ENCODE results near the gene ACACB. TPM values are rescaled to one million over a fixed set of nuclear protein-coding genes. Genes with fewer than 3 reads are reported as not detected.

The ACACB gene
- polyA plus RNA-seq, 1 donor from 2014 or later = 0.22 TPM

- no peaks in the 10 kb centered on the region for H4K20me1 ChIP-seq (ENCODE audit: insufficient read depth)
- no peak overlapping the region for H2AFZ ChIP-seq (ENCODE audit: low read depth, low read length)
- no peaks in the 10 kb centered on the region for H3K27me3 ChIP-seq (ENCODE audit: insufficient read depth, low read depth, low read length)
- H3K79me2 ChIP-seq (replicated peaks; ENCODE audit: insufficient read depth, low read length) = no peaks in the 10 kb centered on the region
- H3K9ac ChIP-seq (ENCODE audit: low read length) = no peak overlapping the region
- TF ChIP-seq, protein P1, sequence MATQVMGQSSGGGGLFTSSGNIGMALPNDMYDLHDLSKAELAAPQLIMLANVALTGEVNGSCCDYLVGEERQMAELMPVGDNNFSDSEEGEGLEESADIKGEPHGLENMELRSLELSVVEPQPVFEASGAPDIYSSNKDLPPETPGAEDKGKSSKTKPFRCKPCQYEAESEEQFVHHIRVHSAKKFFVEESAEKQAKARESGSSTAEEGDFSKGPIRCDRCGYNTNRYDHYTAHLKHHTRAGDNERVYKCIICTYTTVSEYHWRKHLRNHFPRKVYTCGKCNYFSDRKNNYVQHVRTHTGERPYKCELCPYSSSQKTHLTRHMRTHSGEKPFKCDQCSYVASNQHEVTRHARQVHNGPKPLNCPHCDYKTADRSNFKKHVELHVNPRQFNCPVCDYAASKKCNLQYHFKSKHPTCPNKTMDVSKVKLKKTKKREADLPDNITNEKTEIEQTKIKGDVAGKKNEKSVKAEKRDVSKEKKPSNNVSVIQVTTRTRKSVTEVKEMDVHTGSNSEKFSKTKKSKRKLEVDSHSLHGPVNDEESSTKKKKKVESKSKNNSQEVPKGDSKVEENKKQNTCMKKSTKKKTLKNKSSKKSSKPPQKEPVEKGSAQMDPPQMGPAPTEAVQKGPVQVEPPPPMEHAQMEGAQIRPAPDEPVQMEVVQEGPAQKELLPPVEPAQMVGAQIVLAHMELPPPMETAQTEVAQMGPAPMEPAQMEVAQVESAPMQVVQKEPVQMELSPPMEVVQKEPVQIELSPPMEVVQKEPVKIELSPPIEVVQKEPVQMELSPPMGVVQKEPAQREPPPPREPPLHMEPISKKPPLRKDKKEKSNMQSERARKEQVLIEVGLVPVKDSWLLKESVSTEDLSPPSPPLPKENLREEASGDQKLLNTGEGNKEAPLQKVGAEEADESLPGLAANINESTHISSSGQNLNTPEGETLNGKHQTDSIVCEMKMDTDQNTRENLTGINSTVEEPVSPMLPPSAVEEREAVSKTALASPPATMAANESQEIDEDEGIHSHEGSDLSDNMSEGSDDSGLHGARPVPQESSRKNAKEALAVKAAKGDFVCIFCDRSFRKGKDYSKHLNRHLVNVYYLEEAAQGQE (IDR thresholded peaks at IDR 0.05; ENCODE audit: borderline replicate concordance) = no peak
- TF ChIP-seq EZH2 (IDR thresholded peaks at IDR 0.05; ENCODE audit: borderline replicate concordance, insufficient read depth, low read length, poor library complexity, severe bottlenecking) (no peak), EP300 (conservative IDR thresholded peaks at IDR 0.05; ENCODE audit: poor library complexity, severe bottlenecking) (no peak), SMC3 (conservative IDR thresholded peaks at IDR 0.05; ENCODE audit: poor library complexity) (no peak), TAF1 (IDR thresholded peaks at IDR 0.05; ENCODE audit: low read depth) (no peak), POLR2AphosphoS5 (IDR thresholded peaks at IDR 0.05) (no peak), RAD21 (conservative IDR thresholded peaks at IDR 0.05) (no peak), MXI1 (conservative IDR thresholded peaks at IDR 0.05; ENCODE audit: poor library complexity, severe bottlenecking) (no peak)
- TF ChIP-seq, protein P2, sequence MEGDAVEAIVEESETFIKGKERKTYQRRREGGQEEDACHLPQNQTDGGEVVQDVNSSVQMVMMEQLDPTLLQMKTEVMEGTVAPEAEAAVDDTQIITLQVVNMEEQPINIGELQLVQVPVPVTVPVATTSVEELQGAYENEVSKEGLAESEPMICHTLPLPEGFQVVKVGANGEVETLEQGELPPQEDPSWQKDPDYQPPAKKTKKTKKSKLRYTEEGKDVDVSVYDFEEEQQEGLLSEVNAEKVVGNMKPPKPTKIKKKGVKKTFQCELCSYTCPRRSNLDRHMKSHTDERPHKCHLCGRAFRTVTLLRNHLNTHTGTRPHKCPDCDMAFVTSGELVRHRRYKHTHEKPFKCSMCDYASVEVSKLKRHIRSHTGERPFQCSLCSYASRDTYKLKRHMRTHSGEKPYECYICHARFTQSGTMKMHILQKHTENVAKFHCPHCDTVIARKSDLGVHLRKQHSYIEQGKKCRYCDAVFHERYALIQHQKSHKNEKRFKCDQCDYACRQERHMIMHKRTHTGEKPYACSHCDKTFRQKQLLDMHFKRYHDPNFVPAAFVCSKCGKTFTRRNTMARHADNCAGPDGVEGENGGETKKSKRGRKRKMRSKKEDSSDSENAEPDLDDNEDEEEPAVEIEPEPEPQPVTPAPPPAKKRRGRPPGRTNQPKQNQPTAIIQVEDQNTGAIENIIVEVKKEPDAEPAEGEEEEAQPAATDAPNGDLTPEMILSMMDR (IDR thresholded peaks at IDR 0.05; ENCODE audit: poor library complexity, severe bottlenecking) = no peak
- no peak overlapping the region for H3K4me3 ChIP-seq (ENCODE audit: low read length)
- H3K27ac ChIP-seq (ENCODE audit: low read length) = no peak overlapping the region
- no peaks in the 10 kb centered on the region for H3K9me2 ChIP-seq (ENCODE audit: insufficient read depth, low read length)
- H3K36me3 ChIP-seq (ENCODE audit: insufficient read depth, low read length) = no peaks in the 10 kb centered on the region
- H3K4me2 ChIP-seq (ENCODE audit: low read length) = no peak overlapping the region
- peaks cover 3% of the 10 kb centered on the region for H3K9me3 ChIP-seq (ENCODE audit: low read length)
- H3F3A ChIP-seq (ENCODE audit: insufficient read depth, low read length, poor library complexity, severe bottlenecking) = no peaks in the 10 kb centered on the region
Observed at GRCh38 chr12:109174468-109174867, 58.1 kb downstream of the ACACB start.

DNA sequence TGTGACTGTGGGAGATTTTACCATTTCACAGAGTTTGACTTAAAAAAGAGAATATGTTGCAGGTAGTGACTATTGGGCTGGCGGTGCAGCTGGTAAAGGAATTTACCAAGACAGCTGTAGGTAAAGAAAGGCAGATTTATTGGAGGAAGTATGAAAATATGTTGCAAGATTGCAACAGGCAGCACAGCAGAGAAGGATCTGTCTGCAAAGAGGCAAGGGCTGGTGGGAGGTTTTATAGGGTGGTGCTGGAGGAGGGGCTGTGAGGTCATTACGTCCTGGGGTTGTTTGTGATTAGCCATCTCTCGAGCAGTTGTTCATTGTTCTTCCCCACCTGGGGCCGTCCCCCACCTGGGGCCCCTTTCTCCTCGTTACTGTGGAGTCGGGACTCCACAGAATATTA is 62.1 kb downstream of the ACACB start:
- H2AFZ ChIP-seq (ENCODE audit: low read depth, low read length) = no peak overlapping the region
- H3K9ac ChIP-seq (ENCODE audit: low read length) = no peak overlapping the region
- H3K27ac ChIP-seq (ENCODE audit: low read length) = no peak overlapping the region
- H3K27me3 ChIP-seq (ENCODE audit: insufficient read depth, low read depth, low read length) = no peaks in the 10 kb centered on the region
- H3K9me2 ChIP-seq (ENCODE audit: insufficient read depth, low read length) = no peaks in the 10 kb centered on the region
- no peak for TF ChIP-seq MXI1 (conservative IDR thresholded peaks at IDR 0.05; ENCODE audit: poor library complexity, severe bottlenecking)
- no peak for TF ChIP-seq EP300 (conservative IDR thresholded peaks at IDR 0.05; ENCODE audit: poor library complexity, severe bottlenecking)
- no peaks in the 10 kb centered on the region for H3K36me3 ChIP-seq (ENCODE audit: insufficient read depth, low read length)
- H3K79me2 ChIP-seq (replicated peaks; ENCODE audit: insufficient read depth, low read length) = no peaks in the 10 kb centered on the region
- H3F3A ChIP-seq (ENCODE audit: insufficient read depth, low read length, poor library complexity, severe bottlenecking) = no peaks in the 10 kb centered on the region
- no peak overlapping the region for H3K4me3 ChIP-seq (ENCODE audit: low read length)
- peaks cover 3% of the 10 kb centered on the region for H3K9me3 ChIP-seq (ENCODE audit: low read length)
- H3K4me2 ChIP-seq (ENCODE audit: low read length) = no peak overlapping the region
- H4K20me1 ChIP-seq (ENCODE audit: insufficient read depth) = no peaks in the 10 kb centered on the region

GRCh38 chr12:109179927-109180326 is 63.5 kb downstream of the ACACB start:
- no peaks in the 10 kb centered on the region for H3K9me2 ChIP-seq (ENCODE audit: insufficient read depth, low read length)
- no peak overlapping the region for H3K4me2 ChIP-seq (ENCODE audit: low read length)
- H3K9me3 ChIP-seq (ENCODE audit: low read length) = no peaks in the 10 kb centered on the region

More at GRCh38 chr12:109179927-109180326, 63.5 kb downstream of the ACACB start:
- Histone ChIP-seq H4K20me1 (ENCODE audit: insufficient read depth) (no peaks in the 10 kb centered on the region), H3K27me3 (ENCODE audit: insufficient read depth, low read depth, low read length) (no peaks in the 10 kb centered on the region), H3K79me2 (replicated peaks; ENCODE audit: insufficient read depth, low read length) (no peaks in the 10 kb centered on the region), H2AFZ (ENCODE audit: low read depth, low read length) (no peak overlapping the region), H3K9ac (ENCODE audit: low read length) (no peak overlapping the region), H3K4me3 (ENCODE audit: low read length) (no peak overlapping the region), H3K36me3 (ENCODE audit: insufficient read depth, low read length) (no peaks in the 10 kb centered on the region), H3F3A (ENCODE audit: insufficient read depth, low read length, poor library complexity, severe bottlenecking) (no peaks in the 10 kb centered on the region), H3K27ac (ENCODE audit: low read length) (no peak overlapping the region)
- TF ChIP-seq SMC3 (conservative IDR thresholded peaks at IDR 0.05; ENCODE audit: poor library complexity) (no peak), TAF1 (IDR thresholded peaks at IDR 0.05; ENCODE audit: low read depth) (no peak), RAD21 (conservative IDR thresholded peaks at IDR 0.05) (no peak), POLR2AphosphoS5 (IDR thresholded peaks at IDR 0.05) (no peak), EZH2 (IDR thresholded peaks at IDR 0.05; ENCODE audit: borderline replicate concordance, insufficient read depth, low read length, poor library complexity, severe bottlenecking) (no peak), MXI1 (conservative IDR thresholded peaks at IDR 0.05; ENCODE audit: poor library complexity, severe bottlenecking) (no peak), EP300 (conservative IDR thresholded peaks at IDR 0.05; ENCODE audit: poor library complexity, severe bottlenecking) (no peak)
- TF ChIP-seq, protein P2 (IDR thresholded peaks at IDR 0.05; ENCODE audit: poor library complexity, severe bottlenecking) = no peak
- TF ChIP-seq, protein P1 (IDR thresholded peaks at IDR 0.05; ENCODE audit: borderline replicate concordance) = no peak

Data from neural cell (in vitro differentiated cells).